AG10803 (cell line): Measurements from ENCODE around the gene BTN3A1.

Experiments
- DNase-seq: peaks from one replicate; pipeline ENCODE4 v3.0.0; 2010; ENCODE audit warnings: low read depth
- H3K4me3 ChIP-seq: 2 replicates; pipeline ENCODE4 v1.5.1; 2011; ENCODE audit warnings: mild to moderate bottlenecking, low read length, control low read depth
- TF ChIP-seq, protein P1 (sequence below): conservative IDR thresholded peaks from 2 replicates; pipeline ENCODE4 v1.5.1; 2011; ENCODE audit warnings: mild to moderate bottlenecking, low read length, control low read depth, inconsistent platforms

The BTN3A1 gene

DNA sequence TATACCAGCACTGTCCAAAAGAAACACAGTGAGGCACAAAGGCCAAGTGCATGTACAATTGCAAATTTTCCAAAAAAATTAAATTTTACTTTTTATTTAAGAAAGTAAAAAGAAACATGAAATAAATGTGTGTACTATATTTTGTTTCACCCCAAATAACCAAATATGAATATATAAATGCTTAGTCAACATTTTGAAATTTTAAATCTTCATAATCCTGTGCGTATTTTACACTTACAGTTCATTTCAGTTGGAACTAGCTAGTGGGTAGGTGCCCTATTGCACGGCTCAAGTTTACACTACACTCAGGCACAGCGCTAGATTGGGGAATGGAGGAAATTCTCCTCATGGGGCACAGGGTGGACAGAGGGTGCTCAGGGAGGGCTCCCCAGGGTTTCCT, 20.3 kb downstream of the BTN3A1 start:
- H3K4me3 ChIP-seq: peak overlapping the region; percentile 92

DNA sequence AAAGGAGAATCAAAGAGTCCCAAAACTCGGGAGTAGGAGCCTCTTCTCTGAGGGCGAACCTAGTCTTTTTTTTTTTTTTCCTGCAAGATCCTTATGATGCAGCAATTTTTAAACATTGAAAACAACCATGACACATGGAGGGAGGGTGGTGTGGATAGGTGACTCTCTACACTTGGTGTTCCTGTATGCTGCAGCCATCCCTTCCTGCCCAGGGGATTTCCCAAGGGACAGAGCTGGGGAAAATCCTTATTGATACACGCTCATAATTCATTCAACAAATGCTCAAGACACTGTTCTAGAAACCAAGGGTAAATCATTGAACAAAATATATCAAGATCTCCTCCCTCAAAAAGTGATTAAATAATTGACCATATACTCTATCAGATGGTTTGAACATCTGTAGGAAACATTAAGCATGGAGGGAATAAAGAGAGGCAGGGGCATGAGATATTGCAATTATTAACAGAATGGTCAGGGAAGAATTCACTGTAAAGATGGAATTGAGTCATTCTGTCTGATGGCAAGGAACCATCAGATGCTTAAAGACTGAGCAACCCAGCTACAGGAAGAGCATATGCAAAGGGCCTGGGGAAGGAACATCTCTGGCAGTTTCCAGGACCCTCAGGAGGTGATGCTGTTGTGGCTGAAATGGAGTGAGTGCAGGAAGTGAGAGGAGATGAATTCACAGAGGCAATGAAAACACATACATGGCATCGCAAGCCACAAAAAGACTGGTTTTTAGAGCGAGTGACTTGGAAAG, 24.8 kb downstream of the BTN3A1 start:
- TF ChIP-seq, protein P1, sequence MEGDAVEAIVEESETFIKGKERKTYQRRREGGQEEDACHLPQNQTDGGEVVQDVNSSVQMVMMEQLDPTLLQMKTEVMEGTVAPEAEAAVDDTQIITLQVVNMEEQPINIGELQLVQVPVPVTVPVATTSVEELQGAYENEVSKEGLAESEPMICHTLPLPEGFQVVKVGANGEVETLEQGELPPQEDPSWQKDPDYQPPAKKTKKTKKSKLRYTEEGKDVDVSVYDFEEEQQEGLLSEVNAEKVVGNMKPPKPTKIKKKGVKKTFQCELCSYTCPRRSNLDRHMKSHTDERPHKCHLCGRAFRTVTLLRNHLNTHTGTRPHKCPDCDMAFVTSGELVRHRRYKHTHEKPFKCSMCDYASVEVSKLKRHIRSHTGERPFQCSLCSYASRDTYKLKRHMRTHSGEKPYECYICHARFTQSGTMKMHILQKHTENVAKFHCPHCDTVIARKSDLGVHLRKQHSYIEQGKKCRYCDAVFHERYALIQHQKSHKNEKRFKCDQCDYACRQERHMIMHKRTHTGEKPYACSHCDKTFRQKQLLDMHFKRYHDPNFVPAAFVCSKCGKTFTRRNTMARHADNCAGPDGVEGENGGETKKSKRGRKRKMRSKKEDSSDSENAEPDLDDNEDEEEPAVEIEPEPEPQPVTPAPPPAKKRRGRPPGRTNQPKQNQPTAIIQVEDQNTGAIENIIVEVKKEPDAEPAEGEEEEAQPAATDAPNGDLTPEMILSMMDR: no peak
- no peak overlapping the region for H3K4me3 ChIP-seq
- DNase-seq: no peak

More for the DNA sequence above, 20.3 kb downstream of the BTN3A1 start:
- TF ChIP-seq, protein P1: no peak
- DNase-seq: no peak

DNA sequence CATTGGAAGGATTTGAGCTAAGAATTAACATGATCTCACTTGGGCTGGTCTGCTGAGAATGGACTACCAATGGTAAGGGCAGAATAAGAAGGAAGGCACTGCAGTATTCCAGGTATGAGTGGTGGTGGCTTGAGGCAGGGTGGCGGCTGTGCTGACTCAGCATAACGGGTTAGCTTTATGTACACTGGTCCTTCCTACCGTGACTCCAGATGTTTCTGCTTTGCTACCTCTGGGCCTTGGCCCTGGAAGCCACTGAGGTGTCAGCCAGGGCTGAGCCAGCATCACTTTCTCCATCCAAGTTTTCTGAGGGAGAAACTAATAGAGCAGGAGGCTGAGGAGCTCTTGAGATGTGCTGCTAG, 25.4 kb downstream of the BTN3A1 start:
- DNase-seq: no peak
- TF ChIP-seq, protein P1: no peak

DNA sequence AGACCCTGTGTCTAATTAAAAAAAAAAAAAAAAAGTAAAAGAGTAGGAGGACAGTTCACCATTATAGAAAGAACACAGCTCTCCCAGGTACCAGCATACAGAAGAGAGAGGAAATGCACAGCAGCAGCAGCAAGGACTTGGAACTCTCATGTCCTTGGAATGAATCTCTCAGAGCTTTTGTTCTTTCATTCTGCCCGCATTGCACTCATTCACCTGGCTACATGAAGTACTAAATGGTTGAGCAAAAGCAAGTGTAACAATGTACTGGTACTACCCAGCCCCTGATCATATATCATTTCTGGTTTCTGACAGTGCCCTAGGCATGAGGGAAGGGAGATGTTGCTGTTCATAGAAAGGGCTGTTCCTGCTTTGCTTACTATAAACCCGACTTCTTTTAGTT, 26.1 kb downstream of the BTN3A1 start:
- TF ChIP-seq, protein P1: no peak
- DNase-seq: no peak
- no peak overlapping the region for H3K4me3 ChIP-seq

More for the DNA sequence above, 25.4 kb downstream of the BTN3A1 start:
- no peak overlapping the region for H3K4me3 ChIP-seq

DNA sequence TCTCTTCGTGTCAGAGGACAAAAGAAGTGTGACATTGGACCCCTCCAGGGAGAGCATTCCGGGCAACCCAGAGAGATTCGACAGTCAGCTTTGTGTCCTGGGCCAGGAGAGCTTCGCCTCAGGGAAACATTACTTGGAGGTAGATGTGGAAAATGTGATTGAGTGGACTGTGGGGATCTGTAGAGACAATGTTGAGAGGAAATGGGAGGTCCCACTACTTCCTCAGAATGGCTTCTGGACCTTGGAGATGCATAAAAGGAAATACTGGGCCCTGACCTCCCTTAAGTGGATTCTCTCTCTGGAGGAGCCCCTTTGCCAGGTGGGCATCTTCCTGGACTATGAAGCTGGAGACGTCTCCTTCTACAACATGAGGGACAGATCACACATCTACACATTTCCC, 28.7 kb downstream of the BTN3A1 start:
- H3K4me3 ChIP-seq: no peak overlapping the region
- TF ChIP-seq, protein P1: no peak
- DNase-seq: no peak

DNA sequence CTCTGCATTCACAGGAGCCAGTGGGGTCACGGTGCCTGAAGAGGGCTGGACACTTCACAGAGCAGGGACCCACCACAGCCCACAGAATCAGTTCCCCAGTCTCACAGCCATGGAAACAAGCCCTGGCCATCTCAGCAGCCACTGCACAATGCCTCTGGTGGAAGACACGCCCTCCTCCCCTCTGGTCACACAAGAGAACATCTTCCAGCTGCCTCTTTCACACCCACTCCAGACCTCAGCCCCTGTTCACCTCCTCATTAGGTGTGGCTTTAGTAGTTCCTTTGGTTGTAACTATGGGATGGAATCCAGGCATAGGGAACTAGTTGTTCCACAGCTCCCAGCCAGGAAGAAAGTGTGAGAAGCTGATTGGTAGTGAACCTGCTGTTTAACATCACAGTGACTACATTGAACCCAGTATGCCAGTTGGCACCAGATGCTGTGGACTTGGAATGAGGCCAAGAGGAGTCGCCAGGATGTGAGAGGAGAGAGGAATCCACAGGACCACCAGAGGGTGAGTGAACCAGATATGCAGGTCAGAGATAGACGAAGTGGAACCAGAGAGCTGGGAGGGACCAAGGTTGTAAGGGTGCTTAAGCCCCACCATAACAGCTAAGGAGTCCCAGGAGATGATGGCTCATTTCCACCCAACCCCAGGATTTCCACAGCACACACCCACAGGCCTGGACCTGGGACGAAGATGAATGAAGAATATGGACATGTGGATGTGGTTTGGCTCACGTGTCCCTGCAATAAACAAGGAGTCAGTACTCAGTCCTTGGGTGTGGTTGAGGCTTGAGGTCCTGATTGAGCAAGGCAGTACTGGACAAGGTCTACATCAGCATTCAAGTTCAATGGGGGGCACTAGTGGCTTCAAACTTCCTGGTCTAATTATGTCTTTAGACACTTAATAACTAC, 29.4 kb downstream of the BTN3A1 start:
- no peak overlapping the region for H3K4me3 ChIP-seq
- TF ChIP-seq, protein P1: no peak
- peak; percentile 62 for DNase-seq
